HFFc6 (cell line): Measurements from ENCODE around the gene ATP2B2. TPM values are rescaled to one million over a fixed set of nuclear protein-coding genes. Genes with fewer than 3 reads are reported as not detected.
A peak's percentile ranks its signal among the peaks of the same experiment; 100 is the strongest.

Experiments
- DNase-seq: peaks from one replicate; pipeline ENCODE4 v3.0.0-alpha.2; 2018
- H3K27ac Mint-ChIP-seq: 2 replicates; pipeline ENCODE4 v1.8.0; 2020; ENCODE audit warnings: mild to moderate bottlenecking, mixed read lengths
- H3K27me3 Mint-ChIP-seq: 2 replicates; pipeline ENCODE4 v1.8.0; 2021; ENCODE audit warnings: mild to moderate bottlenecking, moderate library complexity, mixed read lengths; ENCODE audit not compliant: insufficient read depth
- H3K36me3 Mint-ChIP-seq: 2 replicates; pipeline ENCODE4 v1.8.0; 2021; ENCODE audit warnings: low read depth, mixed read lengths
- H3K4me1 Mint-ChIP-seq: 2 replicates; pipeline ENCODE4 v1.8.0; 2020; ENCODE audit warnings: low read depth, mixed read lengths
- H3K4me3 Mint-ChIP-seq: 2 replicates; pipeline ENCODE4 v1.8.0; 2020; ENCODE audit warnings: mild to moderate bottlenecking, moderate library complexity, mixed read lengths
- H3K9me3 Mint-ChIP-seq: 2 replicates; pipeline ENCODE4 v1.8.0; 2020; ENCODE audit warnings: mild to moderate bottlenecking, mixed read lengths
- CTCF ChIP-seq: fragments of 200-600 bp; sonication (generic); IDR thresholded peaks from 2 replicates; pipeline ENCODE4 v1.5.0; 2021; ENCODE audit warnings: antibody characterized with exemption, mild to moderate bottlenecking
- total RNA-seq, 6 experiments: library from RNA; stranded (reverse); fragmentation: NEBNext Ultra II Directional; extraction: Animal tissue kit (Norgen Biotek cat#: 25700); gene quantifications; 2 replicates in 1 of 6; 3 replicates in 5 of 6; pipeline ENCODE4 v1.2.3, GENCODE V29; 2021

ATP2B2 gene
- total RNA-seq, 6 experiments from 2014 or later, result not detected

DNA sequence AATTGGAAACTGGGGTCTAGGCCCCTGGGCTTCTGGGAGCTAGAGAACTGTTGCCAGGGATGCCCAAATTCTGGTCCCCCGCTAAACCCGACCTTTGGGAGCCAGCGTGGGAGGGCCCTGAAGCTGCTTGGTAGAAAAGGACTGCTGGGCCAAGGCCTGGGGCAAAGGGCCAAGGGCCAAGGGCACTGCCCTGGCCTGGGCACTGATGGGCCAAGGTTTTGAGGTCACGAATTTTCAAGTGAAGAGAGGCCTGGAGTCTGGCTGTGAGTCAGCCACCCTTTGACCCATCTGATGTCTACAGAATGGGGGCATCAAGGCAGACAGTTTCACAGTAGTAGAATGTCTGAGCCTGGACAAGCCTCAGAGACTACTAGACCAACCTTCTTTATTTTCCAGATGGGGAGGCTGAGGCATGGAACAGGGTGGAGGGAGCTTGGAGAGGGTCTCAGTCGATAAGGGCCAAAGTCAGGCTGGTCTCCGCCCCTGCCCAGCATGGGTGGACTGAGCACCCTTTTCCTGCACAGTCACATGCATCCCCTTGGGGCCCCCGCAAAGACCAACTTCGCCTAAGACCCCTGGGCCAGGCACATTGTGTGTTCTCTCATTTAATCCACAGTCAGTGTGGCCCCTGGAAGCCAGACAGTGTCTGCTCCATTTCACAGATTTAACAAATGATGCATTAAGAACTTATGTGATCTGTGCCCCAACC is 66.3 kb downstream of the ATP2B2 start:
- H3K36me3 Mint-ChIP-seq, result no peaks in the 10 kb centered on the region
- H3K27ac Mint-ChIP-seq, result peak overlapping the region; percentile 87
- H3K9me3 Mint-ChIP-seq, result no peaks in the 10 kb centered on the region
- no peaks in the 10 kb centered on the region; the same call in 1 of the 2 replicates for H3K27me3 Mint-ChIP-seq
- peaks cover 64% of the 10 kb centered on the region for H3K4me1 Mint-ChIP-seq
- DNase-seq, result no peak
- no peak overlapping the region for H3K4me3 Mint-ChIP-seq
- no peak for TF ChIP-seq CTCF

- peak; percentile 94 for DNase-seq
- H3K27ac Mint-ChIP-seq, result peak overlapping the region; percentile 87
- peak overlapping the region; percentile 63; the same call in 1 of the 2 replicates for H3K4me3 Mint-ChIP-seq
- no peak for TF ChIP-seq CTCF
- peaks cover under 1% of the 10 kb centered on the region for H3K27me3 Mint-ChIP-seq
- no peaks in the 10 kb centered on the region for H3K36me3 Mint-ChIP-seq
- peaks cover 56% of the 10 kb centered on the region for H3K4me1 Mint-ChIP-seq
- H3K9me3 Mint-ChIP-seq, result no peaks in the 10 kb centered on the region
Measured at GRCh38 chr3:10437995-10438901, 67.1 kb downstream of the ATP2B2 start.

DNA sequence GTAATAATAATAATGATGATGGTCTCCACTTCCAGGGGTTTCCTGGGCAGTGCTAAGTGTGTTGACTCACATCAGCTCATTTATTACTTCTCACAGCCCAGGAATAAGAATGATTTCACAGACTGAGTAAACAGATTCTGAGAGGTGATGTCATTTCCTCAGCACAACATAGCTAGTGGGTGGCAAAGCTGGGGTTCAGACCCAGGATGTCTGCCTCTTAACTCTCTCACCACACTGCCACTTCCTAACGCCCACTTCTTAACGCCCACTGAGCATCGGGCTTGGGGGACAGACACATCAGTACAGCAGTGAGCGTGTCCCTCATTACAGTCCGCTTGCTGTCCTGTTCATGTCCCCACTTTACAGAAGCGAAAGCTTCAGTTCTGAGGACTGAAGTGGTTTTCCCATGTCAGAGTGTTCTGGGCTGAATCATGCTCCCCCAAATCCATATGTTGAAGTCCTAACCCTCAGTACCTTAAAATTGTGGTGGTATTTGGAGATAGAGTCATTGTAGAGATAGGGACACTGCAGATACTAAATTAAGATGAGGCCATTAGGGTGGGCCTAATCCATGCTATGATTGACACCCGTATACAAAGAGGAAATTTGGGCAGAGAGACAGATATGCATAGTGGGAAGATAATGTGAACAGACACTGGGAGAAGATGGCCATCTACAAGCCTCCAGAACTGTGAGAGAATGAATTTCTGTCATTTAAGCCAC is 68.0 kb downstream of the ATP2B2 start:
- peak; percentile 76 for DNase-seq
- Mint-ChIP-seq H3K27ac (peak overlapping the region; percentile 87), H3K4me3 (peak overlapping the region; percentile 29), H3K4me1 (peaks cover 48% of the 10 kb centered on the region), H3K27me3 (peaks cover 4% of the 10 kb centered on the region), H3K9me3 (no peaks in the 10 kb centered on the region), H3K36me3 (no peaks in the 10 kb centered on the region)
- no peak for TF ChIP-seq CTCF

DNA sequence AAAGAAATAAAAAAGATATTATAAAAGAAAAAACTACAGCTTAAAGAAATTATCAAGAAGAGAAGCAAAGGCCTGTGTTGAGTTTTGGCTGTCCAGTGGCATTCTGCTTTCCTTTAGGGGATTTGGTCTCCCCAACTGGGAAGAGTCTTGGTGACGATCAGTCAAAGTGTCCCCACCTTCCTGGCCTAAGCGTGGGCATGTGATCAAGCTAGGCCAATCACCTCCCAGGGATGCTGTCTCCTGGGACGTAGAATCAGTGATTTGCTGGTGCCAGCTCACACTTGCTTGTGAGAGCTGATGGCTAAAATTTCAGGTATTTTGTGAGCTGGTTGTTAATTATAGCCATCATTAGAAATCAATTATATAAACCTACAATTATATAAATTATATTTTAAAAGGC is 69.5 kb downstream of the ATP2B2 start:
- H3K27ac Mint-ChIP-seq, result no peak overlapping the region

More for the DNA sequence above, 69.5 kb downstream of the ATP2B2 start:
- no peak for TF ChIP-seq CTCF
- Mint-ChIP-seq H3K4me3 (no peak overlapping the region), H3K36me3 (no peaks in the 10 kb centered on the region), H3K9me3 (no peaks in the 10 kb centered on the region), H3K4me1 (peaks cover 40% of the 10 kb centered on the region), H3K27me3 (peaks cover 10% of the 10 kb centered on the region)
- no peak for DNase-seq
